ENCODE results near the gene SHPK. TPM values are rescaled to one million over a fixed set of nuclear protein-coding genes. Genes with fewer than 3 reads are reported as not detected.

SHPK gene
- total RNA-seq, 1 experiment from 2014 or later = 8.4 TPM

DNA sequence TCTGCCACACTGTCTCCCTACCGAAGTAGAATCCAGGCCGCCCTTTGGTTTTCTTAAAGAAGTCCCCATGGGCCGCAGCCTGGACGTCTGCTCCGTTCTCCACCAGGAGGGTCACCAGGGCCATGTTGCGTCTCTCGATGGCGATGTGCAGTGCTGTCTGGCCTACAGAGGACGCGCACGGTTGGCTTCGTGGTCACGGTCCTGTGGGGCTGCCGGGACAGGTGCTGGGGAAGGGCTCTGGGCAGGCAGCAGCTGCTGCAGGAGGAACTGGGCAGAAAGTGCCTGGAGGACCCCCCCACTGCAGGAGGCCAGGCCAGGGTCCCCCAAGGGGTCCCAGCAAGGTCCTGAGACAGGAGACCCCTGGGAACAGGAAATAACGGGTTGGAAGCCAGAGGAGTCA, 45.8 kb downstream of the SHPK start:
- ChIA-PET CTCF (no interaction called here), POLR2A (no interaction called here)
- Histone ChIP-seq H3K27ac (ENCODE audit: low read length) (no peak overlapping the region), H3K27me3 (ENCODE audit: control insufficient read depth, insufficient read depth, low read length) (no peaks in the 10 kb centered on the region), H3K9me3 (ENCODE audit: control insufficient read depth, insufficient read depth, low read depth, low read length) (no peaks in the 10 kb centered on the region), H3K4me3 (ENCODE audit: low read depth in 2 of 2, low read length in 2 of 2) (no peak overlapping the region), H3K4me1 (ENCODE audit: control insufficient read depth, insufficient read depth, low read length) (no peaks in the 10 kb centered on the region), H3K36me3 (ENCODE audit: control insufficient read depth, insufficient read depth, low read length) (no peaks in the 10 kb centered on the region; the same call in 1 of the 2 replicates)
- in situ Hi-C loops (cut with HindIII; ENCODE audit: low pct_unique_long_range_greater_than_20kb, low sequenced_read_pairs) = no loop called here
- BruUV-seq (replicated peaks) = no TSS peak
- ATAC-seq (no peak), DNase-seq (ENCODE audit: low read depth, low spot score) (no peak)
- intact Hi-C loops (cut with micrococcal nuclease; ENCODE audit: unreplicated experiment) = no loop called here
- TF ChIP-seq, protein P1, sequence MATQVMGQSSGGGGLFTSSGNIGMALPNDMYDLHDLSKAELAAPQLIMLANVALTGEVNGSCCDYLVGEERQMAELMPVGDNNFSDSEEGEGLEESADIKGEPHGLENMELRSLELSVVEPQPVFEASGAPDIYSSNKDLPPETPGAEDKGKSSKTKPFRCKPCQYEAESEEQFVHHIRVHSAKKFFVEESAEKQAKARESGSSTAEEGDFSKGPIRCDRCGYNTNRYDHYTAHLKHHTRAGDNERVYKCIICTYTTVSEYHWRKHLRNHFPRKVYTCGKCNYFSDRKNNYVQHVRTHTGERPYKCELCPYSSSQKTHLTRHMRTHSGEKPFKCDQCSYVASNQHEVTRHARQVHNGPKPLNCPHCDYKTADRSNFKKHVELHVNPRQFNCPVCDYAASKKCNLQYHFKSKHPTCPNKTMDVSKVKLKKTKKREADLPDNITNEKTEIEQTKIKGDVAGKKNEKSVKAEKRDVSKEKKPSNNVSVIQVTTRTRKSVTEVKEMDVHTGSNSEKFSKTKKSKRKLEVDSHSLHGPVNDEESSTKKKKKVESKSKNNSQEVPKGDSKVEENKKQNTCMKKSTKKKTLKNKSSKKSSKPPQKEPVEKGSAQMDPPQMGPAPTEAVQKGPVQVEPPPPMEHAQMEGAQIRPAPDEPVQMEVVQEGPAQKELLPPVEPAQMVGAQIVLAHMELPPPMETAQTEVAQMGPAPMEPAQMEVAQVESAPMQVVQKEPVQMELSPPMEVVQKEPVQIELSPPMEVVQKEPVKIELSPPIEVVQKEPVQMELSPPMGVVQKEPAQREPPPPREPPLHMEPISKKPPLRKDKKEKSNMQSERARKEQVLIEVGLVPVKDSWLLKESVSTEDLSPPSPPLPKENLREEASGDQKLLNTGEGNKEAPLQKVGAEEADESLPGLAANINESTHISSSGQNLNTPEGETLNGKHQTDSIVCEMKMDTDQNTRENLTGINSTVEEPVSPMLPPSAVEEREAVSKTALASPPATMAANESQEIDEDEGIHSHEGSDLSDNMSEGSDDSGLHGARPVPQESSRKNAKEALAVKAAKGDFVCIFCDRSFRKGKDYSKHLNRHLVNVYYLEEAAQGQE (IDR thresholded peaks at IDR 0.05; ENCODE audit: insufficient read depth in 1 of 2, low read depth in 2 of 2, low read length in 1 of 2) = no peak
- no peak for TF ChIP-seq TCF7L2 (IDR thresholded peaks at IDR 0.05; ENCODE audit: low read depth, low read length)
- TF ChIP-seq SIN3A (IDR thresholded peaks at IDR 0.05; ENCODE audit: borderline replicate concordance, insufficient read depth, low read depth, low read length) = no peak
- no peak for TF ChIP-seq POLR2AphosphoS5 (IDR thresholded peaks at IDR 0.05; ENCODE audit: low read depth, low read length)
- TF ChIP-seq, protein P2, sequence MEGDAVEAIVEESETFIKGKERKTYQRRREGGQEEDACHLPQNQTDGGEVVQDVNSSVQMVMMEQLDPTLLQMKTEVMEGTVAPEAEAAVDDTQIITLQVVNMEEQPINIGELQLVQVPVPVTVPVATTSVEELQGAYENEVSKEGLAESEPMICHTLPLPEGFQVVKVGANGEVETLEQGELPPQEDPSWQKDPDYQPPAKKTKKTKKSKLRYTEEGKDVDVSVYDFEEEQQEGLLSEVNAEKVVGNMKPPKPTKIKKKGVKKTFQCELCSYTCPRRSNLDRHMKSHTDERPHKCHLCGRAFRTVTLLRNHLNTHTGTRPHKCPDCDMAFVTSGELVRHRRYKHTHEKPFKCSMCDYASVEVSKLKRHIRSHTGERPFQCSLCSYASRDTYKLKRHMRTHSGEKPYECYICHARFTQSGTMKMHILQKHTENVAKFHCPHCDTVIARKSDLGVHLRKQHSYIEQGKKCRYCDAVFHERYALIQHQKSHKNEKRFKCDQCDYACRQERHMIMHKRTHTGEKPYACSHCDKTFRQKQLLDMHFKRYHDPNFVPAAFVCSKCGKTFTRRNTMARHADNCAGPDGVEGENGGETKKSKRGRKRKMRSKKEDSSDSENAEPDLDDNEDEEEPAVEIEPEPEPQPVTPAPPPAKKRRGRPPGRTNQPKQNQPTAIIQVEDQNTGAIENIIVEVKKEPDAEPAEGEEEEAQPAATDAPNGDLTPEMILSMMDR (IDR thresholded peaks at IDR 0.05) = no peak

DNA sequence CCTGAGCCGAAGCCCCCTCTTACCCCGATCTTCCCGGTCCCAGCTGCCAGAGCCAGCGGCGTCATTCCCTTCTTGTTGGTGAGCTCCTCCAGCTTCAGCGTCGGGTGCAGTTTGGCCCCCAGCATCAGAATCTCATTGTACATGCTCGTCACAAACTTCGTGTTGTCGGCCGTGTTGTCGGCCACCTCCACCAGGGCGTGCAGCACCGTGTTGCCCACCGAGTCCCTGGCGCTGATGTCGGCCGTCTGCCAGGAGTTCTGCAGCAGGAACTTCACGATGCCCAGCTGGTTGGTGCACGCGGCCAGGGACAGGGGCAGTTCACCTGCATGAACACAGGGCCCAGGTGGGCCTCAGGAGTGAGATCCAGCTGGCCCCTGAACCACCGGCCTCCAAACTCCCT, 46.3 kb downstream of the SHPK start:
- no peaks in the 10 kb centered on the region for H3K9me3 ChIP-seq (ENCODE audit: control insufficient read depth, insufficient read depth, low read depth, low read length)
- in situ Hi-C loops (cut with HindIII; ENCODE audit: low pct_unique_long_range_greater_than_20kb, low sequenced_read_pairs) (no loop called here), intact Hi-C loops (cut with micrococcal nuclease; ENCODE audit: unreplicated experiment) (no loop called here)
- no peaks in the 10 kb centered on the region for H3K4me1 ChIP-seq (ENCODE audit: control insufficient read depth, insufficient read depth, low read length)
- TF ChIP-seq TCF7L2 (IDR thresholded peaks at IDR 0.05; ENCODE audit: low read depth, low read length) = no peak
- TF ChIP-seq SIN3A (IDR thresholded peaks at IDR 0.05; ENCODE audit: borderline replicate concordance, insufficient read depth, low read depth, low read length) = no peak
- DNase-seq (ENCODE audit: low read depth, low spot score) (no peak), ATAC-seq (no peak)
- no TSS peak for BruUV-seq (replicated peaks)
- H3K4me3 ChIP-seq (ENCODE audit: low read depth in 2 of 2, low read length in 2 of 2) = no peak overlapping the region
- CTCF ChIA-PET = no interaction called here
- H3K36me3 ChIP-seq (ENCODE audit: control insufficient read depth, insufficient read depth, low read length) = no peaks in the 10 kb centered on the region; the same call in 1 of the 2 replicates
- POLR2A ChIA-PET = interaction anchor here (0.6 kb wide), 1 partner anchor 12 kb away, joined by 5 read pairs; no protein-coding TSS in a partner anchor
- H3K27ac ChIP-seq (ENCODE audit: low read length) = no peak overlapping the region
- no peaks in the 10 kb centered on the region for H3K27me3 ChIP-seq (ENCODE audit: control insufficient read depth, insufficient read depth, low read length)

DNA sequence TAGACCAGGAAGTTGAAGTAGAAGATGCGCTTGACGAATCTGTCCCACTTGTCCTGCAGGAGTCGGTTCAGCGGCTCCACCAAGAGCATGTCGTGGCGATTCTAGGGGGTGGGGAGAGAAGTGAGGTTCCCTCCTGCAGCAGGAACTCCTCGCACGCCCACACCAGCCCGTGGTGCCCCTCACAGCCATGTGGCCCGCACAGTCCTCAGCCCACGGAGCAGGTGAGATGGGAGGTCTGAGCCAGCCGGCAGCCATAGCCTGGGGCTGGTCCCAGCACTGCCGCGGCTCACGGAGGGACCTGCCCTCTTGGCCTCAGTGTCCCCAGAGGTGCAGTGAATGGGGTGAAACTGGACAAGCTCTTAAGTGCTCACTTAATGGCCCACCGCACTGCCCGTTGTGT, 50.2 kb downstream of the SHPK start:
- no peaks in the 10 kb centered on the region for H3K27me3 ChIP-seq (ENCODE audit: control insufficient read depth, insufficient read depth, low read length)
- POLR2A ChIA-PET = no interaction called here
- no peak overlapping the region for H3K4me3 ChIP-seq (ENCODE audit: low read depth in 2 of 2, low read length in 2 of 2)
- intact Hi-C loops (cut with micrococcal nuclease; ENCODE audit: unreplicated experiment) = no loop called here
- CTCF ChIA-PET = no interaction called here
- no peak for ATAC-seq
- no peaks in the 10 kb centered on the region for H3K4me1 ChIP-seq (ENCODE audit: control insufficient read depth, insufficient read depth, low read length)
- H3K27ac ChIP-seq (ENCODE audit: low read length) = no peak overlapping the region
- no peak for TF ChIP-seq POLR2AphosphoS5 (IDR thresholded peaks at IDR 0.05; ENCODE audit: low read depth, low read length)
- no peak for TF ChIP-seq TCF7L2 (IDR thresholded peaks at IDR 0.05; ENCODE audit: low read depth, low read length)
- TF ChIP-seq SIN3A (IDR thresholded peaks at IDR 0.05; ENCODE audit: borderline replicate concordance, insufficient read depth, low read depth, low read length) = no peak
- TF ChIP-seq, protein P2 (IDR thresholded peaks at IDR 0.05) = no peak
- TF ChIP-seq, protein P1 (IDR thresholded peaks at IDR 0.05; ENCODE audit: insufficient read depth in 1 of 2, low read depth in 2 of 2, low read length in 1 of 2) = no peak
- no peak for DNase-seq (ENCODE audit: low read depth, low spot score)
- no TSS peak for BruUV-seq (replicated peaks)
- in situ Hi-C loops (cut with HindIII; ENCODE audit: low pct_unique_long_range_greater_than_20kb, low sequenced_read_pairs) = no loop called here
- no peaks in the 10 kb centered on the region; the same call in 1 of the 2 replicates for H3K36me3 ChIP-seq (ENCODE audit: control insufficient read depth, insufficient read depth, low read length)
- no peaks in the 10 kb centered on the region for H3K9me3 ChIP-seq (ENCODE audit: control insufficient read depth, insufficient read depth, low read depth, low read length)

Measured in Panc1 (cell line).